Renal pelvis (tissue), 4 donors: ENCODE data around the gene BCO1. TPM values are rescaled to one million over a fixed set of nuclear protein-coding genes. Genes with fewer than 3 reads are reported as not detected.

Experiments
- DNase-seq: peaks from one replicate; pipeline ENCODE4 v3.0.0-alpha.2; 2013
- polyA plus RNA-seq, 3 donors: library from polyadenylated mRNA; unstranded; fragments of 120-200 nt; gene quantifications; one replicate each; pipeline ENCODE4 v1.2.1, GENCODE V29; 2013; ENCODE audit not compliant: insufficient read length in 3 of 3

BCO1 gene
- polyA plus RNA-seq, 3 donors, result 2.0 to 2.9 (median 2.8) TPM

GRCh38 chr16:81315271-81316175, 77.0 kb downstream of the BCO1 start:
- DNase-seq, result peak; percentile 52

- no peak for DNase-seq
These were observed 77.6 kb downstream of the BCO1 start for GRCh38 chr16:81316176-81316496.

DNA sequence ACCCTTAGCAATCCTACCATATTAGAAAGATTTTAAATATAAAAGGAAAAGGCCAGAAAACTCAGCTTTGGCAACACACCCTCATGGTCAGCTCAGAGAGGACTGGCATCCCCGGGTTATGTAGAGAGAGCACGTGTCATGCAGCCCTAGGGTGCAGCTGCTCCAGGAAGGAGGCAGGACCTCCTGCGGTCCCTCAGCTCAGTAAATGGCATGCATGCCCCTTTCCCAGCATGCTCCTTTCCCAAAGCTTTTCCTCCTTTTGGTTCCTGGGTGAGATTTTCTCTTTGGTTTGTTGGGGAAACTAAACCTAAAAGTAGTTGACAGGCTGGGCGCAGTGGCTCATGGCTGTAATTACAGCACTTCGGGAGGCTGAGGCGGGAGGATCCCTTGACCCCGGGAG, 80.2 kb downstream of the BCO1 start:
- DNase-seq, result no peak

DNA sequence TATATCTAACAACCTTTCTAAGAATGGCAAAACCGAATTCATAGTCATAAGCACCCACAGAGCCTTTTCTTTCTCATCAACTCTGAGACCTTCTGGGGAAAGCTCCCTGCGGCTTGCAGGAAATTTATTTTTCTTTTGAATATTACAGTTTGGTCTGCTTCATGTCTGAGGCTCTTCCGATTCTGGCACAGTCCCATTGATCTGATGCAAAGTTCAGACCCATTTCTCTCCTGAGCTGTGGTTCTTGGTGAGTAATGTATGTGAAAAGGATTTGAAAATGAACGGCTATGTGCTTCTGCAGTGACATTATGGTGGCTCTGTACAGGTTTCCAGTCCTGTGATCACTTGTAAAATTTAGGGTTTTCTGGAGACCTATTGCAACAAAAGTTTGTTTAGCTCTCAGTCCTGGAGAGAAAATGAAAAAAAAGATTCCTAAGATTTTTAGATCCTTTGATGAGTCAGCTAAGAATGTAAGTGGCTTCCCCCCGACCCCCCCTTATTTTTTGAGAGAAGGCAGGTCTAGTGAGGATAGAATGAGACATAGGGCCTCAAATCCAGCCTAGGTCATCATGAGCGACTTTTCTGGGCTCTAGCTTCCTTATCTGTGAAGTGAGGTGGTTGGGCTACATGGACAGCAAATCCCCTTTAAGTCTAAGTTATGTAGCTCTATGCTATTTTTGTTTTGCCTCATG, 80.9 kb downstream of the BCO1 start:
- no peak for DNase-seq

GRCh38 chr16:81321039-81321438, 82.5 kb downstream of the BCO1 start:
- no peak for DNase-seq

DNA sequence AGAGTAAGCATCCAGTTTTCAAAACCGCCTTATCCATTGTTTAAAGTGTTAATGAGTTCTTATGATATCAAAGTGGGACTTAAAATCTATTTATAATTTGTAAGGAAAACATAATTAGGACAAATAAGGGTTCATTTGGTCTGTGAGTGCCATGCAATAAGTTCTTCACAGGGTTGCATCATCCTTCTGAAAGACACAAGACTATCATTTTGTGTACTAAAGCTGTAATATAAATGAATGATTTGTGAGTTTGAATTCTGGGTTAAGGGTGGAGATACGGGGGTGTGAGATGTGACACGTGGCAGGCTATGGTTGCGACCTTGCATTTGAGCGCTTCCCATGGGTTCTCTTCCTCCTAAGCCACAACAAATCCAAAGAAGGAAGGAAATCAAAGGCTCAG, 83.0 kb downstream of the BCO1 start:
- DNase-seq, result no peak

DNA sequence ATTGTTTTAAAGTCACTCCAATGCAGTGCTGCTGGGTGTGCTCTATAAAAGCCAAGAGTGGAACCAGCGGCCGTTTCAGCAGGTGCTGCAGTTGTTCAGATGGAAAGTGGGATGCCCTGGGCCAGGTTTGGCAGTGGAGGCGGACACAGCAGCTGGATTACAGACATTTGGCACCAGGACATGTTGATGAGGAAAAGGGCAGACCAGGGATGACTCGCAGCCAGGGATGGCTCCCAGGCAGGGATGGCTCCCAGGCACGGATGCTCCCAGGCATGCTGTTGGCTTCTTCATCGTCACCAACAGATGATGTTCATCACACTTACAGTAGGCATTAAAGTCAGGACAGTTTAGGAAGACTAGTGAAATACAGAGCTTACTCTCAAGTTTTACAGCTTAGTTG, 86.3 kb downstream of the BCO1 start:
- DNase-seq, result no peak

DNA sequence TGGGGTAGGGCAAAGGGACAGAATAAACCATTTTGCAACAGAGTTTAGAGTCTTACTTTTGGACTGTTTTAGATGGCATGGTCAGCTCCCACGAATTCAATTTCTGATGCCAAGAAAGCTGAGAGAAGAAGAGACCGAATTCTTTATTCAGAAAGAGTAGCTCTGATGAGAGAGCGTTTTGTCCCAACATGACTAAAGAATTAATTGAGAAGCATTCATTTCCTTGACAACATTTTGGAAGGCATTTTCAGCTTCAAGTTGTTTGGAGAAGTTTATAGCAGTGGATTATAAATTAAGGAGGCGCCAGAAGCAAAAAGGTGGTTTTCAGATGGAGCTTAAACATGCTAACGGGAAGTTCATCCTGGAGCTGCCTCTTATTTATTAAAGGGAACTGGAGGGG, 88.5 kb downstream of the BCO1 start:
- DNase-seq, result no peak

DNA sequence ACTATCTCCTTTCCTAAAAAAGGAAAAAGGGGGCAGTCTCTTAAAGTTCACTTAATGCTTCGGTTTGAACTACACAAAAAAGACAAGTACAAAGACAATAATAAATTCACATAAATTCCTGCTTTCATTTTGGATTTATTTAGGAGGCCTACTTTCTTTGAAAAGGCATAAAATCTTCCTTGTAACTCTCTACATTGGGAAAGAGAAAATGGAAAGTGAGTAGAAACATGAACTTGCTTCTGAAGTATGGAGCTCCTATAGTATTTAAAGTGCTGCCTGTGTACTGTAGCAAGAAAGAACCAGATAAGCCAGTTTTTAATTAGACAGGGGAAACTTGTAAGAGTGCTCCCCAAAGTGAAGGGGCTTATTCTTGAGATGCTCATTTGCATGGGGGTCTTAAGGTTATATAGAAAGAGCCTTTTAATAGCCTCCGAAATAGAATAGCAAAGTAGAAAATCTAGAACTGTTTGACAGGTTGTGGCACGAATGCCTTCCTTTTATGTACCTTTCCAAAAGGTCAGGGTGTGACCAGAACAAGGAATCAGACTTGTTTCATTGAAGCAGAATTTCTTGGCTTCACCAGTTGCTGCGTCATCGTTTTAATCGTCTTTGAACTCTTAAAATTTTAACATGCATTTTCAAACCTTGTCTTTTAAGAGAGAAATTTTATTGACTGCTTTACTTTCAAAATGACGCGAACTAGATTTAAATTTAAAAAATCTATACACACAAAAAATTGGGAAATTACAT, 89.1 kb downstream of the BCO1 start:
- DNase-seq, result no peak

- DNase-seq, result no peak
These were observed 91.5 kb downstream of the BCO1 start for GRCh38 chr16:81329947-81330346.

DNA sequence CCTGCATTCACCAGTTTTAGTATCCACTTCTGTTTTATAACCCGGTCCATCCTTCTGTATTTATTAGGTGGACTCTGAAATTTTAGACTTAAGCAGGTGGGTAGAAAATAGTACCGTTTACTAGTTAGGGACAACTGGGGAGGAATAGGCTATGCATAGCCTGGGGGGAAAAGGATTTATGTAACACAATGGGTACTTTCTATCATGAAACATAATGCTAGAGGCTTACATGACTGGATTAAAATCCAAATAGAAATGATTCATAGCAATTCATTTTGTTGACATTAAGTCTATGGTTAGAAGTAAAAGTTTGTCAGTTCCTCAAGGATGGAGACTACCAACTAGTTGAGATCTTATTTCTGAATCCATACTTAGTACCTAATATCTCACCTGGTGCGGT, 94.9 kb downstream of the BCO1 start:
- no peak for DNase-seq

DNA sequence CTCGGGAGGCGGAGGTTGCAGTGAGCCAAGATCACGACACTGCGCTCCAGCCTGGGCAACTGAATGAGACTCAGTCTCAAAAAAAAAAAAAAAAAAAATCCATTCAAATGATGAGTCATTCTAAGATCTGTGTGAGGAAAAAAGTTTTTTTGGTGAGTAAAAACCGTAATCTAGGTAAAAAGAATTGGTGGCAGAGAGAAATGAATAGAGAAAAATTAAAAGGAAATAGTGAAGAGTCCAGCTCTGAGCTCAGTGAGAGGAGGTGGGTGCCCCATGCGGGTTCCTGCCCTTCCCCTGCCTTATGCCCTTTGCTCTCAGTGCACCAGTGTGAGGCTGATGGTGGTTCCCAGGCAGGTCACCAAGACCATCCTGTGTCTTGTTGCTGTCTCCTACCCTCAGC, 97.2 kb downstream of the BCO1 start:
- no peak for DNase-seq

GRCh38 chr16:81337097-81337496, 98.6 kb downstream of the BCO1 start:
- DNase-seq, result no peak

Other genes starting within 250 kb of the BCO1 start
- gene CMC2, start 231.8 kb upstream of the BCO1 start, polyA plus RNA-seq, result 10 to 100 TPM; 65.0 to 70.5 (median 65.1) TPM
- gene CENPN, start 231.5 kb upstream of the BCO1 start, polyA plus RNA-seq, result 10 to 100 TPM; 23.1 to 25.8 (median 23.1) TPM
- 10 to 100 TPM; 38.7 to 48.3 (median 44.5) TPM for gene ATMIN, start 202.8 kb upstream of the BCO1 start, polyA plus RNA-seq
- gene C16orf46, start 161.5 kb upstream of the BCO1 start, polyA plus RNA-seq, result 1 to 10 TPM; 1.1 to 4.1 (median 1.5) TPM
- 10 to 100 TPM; 74.0 to 83.7 (median 78.5) TPM for gene GCSH, start 142.3 kb upstream of the BCO1 start, polyA plus RNA-seq
- 1 to 10 TPM; 2.3 to 3.5 (median 3.4) TPM for gene GAN, start 76.3 kb downstream of the BCO1 start, polyA plus RNA-seq
- gene CMIP, start 206.1 kb downstream of the BCO1 start, polyA plus RNA-seq, result 10 to 100 TPM; 43.5 to 56.5 (median 51.5) TPM